ENCODE measurements around the gene KLHL25.

DNA sequence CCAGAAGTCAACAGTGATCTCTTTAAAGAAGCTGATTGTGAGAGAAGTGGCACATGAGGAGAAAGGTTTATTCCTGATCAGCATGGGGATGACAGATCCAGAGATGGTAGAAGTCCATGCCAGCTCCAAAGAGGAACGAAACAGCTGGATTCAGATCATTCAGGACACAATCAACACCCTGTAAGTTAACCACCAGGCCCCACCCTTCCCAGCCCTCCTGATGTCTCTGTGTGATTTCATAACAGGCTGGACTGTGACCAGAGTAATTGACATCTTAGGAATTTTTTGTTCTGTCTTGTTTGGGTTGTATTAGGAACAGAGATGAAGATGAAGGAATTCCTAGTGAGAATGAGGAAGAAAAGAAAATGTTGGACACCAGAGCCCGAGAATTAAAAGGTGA, 67.7 kb downstream of the KLHL25 start:
- TF ChIP-seq, protein P1, sequence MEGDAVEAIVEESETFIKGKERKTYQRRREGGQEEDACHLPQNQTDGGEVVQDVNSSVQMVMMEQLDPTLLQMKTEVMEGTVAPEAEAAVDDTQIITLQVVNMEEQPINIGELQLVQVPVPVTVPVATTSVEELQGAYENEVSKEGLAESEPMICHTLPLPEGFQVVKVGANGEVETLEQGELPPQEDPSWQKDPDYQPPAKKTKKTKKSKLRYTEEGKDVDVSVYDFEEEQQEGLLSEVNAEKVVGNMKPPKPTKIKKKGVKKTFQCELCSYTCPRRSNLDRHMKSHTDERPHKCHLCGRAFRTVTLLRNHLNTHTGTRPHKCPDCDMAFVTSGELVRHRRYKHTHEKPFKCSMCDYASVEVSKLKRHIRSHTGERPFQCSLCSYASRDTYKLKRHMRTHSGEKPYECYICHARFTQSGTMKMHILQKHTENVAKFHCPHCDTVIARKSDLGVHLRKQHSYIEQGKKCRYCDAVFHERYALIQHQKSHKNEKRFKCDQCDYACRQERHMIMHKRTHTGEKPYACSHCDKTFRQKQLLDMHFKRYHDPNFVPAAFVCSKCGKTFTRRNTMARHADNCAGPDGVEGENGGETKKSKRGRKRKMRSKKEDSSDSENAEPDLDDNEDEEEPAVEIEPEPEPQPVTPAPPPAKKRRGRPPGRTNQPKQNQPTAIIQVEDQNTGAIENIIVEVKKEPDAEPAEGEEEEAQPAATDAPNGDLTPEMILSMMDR (IDR thresholded peaks at IDR 0.05; ENCODE audit: control extremely low read depth in 1 of 3, insufficient read depth in 1 of 3, low read depth in 1 of 3, low read length in 3 of 3), result no peak
- TF ChIP-seq CTBP2 (IDR thresholded peaks at IDR 0.05; ENCODE audit: borderline replicate concordance, insufficient read depth, insufficient read length, low read length) (no peak), NANOG (IDR thresholded peaks at IDR 0.05; ENCODE audit: insufficient read depth, low read depth, low read length, poor library complexity, severe bottlenecking) (no peak)
